Osteoblast (primary cell): ENCODE measurements around the gene KRTDAP. TPM values are rescaled to one million over a fixed set of nuclear protein-coding genes. Genes with fewer than 3 reads are reported as not detected.
"Not testable (repeated sequence)": the region's sequence is repeated elsewhere in the genome, so short reads cannot be mapped to it uniquely, and the experiment has no call there.

Experiments used
- DNase-seq: peaks from one replicate; pipeline ENCODE4 v3.0.0; 2011; ENCODE audit warnings: low spot score, mixed read lengths; ENCODE audit not compliant: insufficient read length; ENCODE audit errors: missing footprints
- H2AFZ ChIP-seq: 2 replicates; pipeline ENCODE4 v1.6.0; 2011; ENCODE audit warnings: mild to moderate bottlenecking, low read length
- H3K27ac ChIP-seq: 2 replicates; pipeline ENCODE4 v1.5.1; 2011; ENCODE audit warnings: mild to moderate bottlenecking, low read depth, low read length, moderate library complexity
- H3K27me3 ChIP-seq: 2 replicates; pipeline ENCODE4 v1.6.0; 2012; ENCODE audit warnings: mild to moderate bottlenecking, control low read depth, inconsistent platforms, low read length, moderate library complexity; ENCODE audit not compliant: insufficient read depth
- H3K36me3 ChIP-seq: 2 replicates; pipeline ENCODE4 v1.5.1; 2011; ENCODE audit warnings: mild to moderate bottlenecking, low read length, control low read depth, moderate library complexity; ENCODE audit not compliant: insufficient read depth
- H3K4me1 ChIP-seq: 2 replicates; pipeline ENCODE4 v1.5.1; 2011; ENCODE audit warnings: mild to moderate bottlenecking, low read length, control low read depth, moderate library complexity; ENCODE audit not compliant: insufficient read depth
- H3K4me2 ChIP-seq: 2 replicates; pipeline ENCODE4 v1.6.0; 2011; ENCODE audit warnings: mild to moderate bottlenecking, low read length; ENCODE audit not compliant: insufficient read depth
- H3K4me3 ChIP-seq: fragments of 200-600 bp; sonication (generic); 3 replicates; pipeline ENCODE4 v1.5.1; 2012; ENCODE audit warnings: mild to moderate bottlenecking, low read length, inconsistent platforms; ENCODE audit not compliant: insufficient read depth
- H3K79me2 ChIP-seq: 2 replicates; pipeline ENCODE4 v1.6.0; 2012; ENCODE audit warnings: mild to moderate bottlenecking, low read length, control low read depth, inconsistent platforms; ENCODE audit not compliant: insufficient read depth
- H3K9me3 ChIP-seq: 2 replicates; pipeline ENCODE4 v1.5.1; 2011; ENCODE audit warnings: low read depth, low read length, control low read depth
- H4K20me1 ChIP-seq: 2 replicates; pipeline ENCODE4 v1.6.0; 2012; ENCODE audit warnings: mild to moderate bottlenecking, low read length, control low read depth; ENCODE audit not compliant: insufficient read depth
- total RNA-seq: library from RNA; depleted of rRNA; stranded (reverse); fragments of >200 nt; gene quantifications from 2 replicates; pipeline ENCODE4 v1.2.3, GENCODE V29; 2012
- TF ChIP-seq, protein P1 (sequence below): IDR thresholded peaks from 2 replicates; pipeline ENCODE4 v1.5.1; 2011; ENCODE audit warnings: mild to moderate bottlenecking, low read depth, low read length, moderate library complexity; ENCODE audit errors: extremely low read depth

KRTDAP gene
- total RNA-seq, 1 donor: not detected

DNA sequence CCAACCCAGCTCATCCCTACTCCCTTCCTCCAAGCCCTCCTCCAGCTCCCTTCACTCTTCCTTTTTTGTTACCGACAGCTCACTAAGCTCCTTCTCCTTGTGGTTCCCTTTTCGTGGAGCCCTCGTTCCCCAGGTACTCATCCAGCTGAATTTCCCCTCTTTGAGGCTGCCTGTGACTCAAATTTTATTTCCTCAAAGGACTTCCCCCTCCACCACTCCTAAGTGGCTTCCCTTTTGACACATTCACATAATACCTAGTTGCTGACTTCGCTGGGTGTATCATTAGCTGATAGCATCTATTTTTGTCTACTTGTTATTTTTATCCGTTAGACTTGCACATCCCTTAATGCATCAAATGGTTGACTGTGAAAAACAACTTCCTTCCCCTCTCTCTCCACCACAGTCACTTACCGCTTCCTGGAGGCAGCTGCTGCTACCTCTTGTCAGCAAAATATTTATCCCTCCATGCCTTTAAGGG is 27.7 kb downstream of the KRTDAP start:
- no peaks in the 10 kb centered on the region for H4K20me1 ChIP-seq
- TF ChIP-seq, protein P1, sequence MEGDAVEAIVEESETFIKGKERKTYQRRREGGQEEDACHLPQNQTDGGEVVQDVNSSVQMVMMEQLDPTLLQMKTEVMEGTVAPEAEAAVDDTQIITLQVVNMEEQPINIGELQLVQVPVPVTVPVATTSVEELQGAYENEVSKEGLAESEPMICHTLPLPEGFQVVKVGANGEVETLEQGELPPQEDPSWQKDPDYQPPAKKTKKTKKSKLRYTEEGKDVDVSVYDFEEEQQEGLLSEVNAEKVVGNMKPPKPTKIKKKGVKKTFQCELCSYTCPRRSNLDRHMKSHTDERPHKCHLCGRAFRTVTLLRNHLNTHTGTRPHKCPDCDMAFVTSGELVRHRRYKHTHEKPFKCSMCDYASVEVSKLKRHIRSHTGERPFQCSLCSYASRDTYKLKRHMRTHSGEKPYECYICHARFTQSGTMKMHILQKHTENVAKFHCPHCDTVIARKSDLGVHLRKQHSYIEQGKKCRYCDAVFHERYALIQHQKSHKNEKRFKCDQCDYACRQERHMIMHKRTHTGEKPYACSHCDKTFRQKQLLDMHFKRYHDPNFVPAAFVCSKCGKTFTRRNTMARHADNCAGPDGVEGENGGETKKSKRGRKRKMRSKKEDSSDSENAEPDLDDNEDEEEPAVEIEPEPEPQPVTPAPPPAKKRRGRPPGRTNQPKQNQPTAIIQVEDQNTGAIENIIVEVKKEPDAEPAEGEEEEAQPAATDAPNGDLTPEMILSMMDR: no peak
- H3K4me1 ChIP-seq: no peaks in the 10 kb centered on the region
- H3K27me3 ChIP-seq: no peaks in the 10 kb centered on the region
- H3K9me3 ChIP-seq: no peaks in the 10 kb centered on the region
- H3K36me3 ChIP-seq: no peaks in the 10 kb centered on the region
- no peak overlapping the region for H3K4me3 ChIP-seq
- no peaks in the 10 kb centered on the region for H3K79me2 ChIP-seq
- no peak overlapping the region for H3K27ac ChIP-seq
- H2AFZ ChIP-seq: no peak overlapping the region
- DNase-seq: no peak
- H3K4me2 ChIP-seq: no peak overlapping the region

DNA sequence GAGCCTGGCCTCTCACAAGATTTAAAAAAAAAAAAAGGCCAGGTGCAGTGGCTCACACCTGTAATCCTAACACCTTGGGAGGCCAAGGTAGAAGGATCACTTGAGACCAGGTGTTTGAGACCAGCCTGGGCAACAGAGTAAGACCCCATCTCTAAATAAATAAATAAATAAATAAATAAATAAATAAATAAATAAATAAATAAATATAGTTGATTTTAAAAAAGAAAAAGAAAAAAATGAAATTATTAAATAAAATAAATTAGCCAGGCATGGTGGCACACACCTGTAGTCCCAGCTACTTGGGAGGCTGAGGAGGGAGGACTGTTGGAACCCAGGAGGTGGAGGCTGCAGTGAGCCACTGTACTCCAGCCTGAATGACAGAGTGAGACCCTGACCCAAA is 28.5 kb downstream of the KRTDAP start:
- H3K9me3 ChIP-seq, H4K20me1 ChIP-seq, H3K4me1 ChIP-seq, H3K27me3 ChIP-seq, H3K27ac ChIP-seq, H3K36me3 ChIP-seq, H3K79me2 ChIP-seq, DNase-seq, H3K4me3 ChIP-seq, H3K4me2 ChIP-seq, H2AFZ ChIP-seq: not testable (repeated sequence)

DNA sequence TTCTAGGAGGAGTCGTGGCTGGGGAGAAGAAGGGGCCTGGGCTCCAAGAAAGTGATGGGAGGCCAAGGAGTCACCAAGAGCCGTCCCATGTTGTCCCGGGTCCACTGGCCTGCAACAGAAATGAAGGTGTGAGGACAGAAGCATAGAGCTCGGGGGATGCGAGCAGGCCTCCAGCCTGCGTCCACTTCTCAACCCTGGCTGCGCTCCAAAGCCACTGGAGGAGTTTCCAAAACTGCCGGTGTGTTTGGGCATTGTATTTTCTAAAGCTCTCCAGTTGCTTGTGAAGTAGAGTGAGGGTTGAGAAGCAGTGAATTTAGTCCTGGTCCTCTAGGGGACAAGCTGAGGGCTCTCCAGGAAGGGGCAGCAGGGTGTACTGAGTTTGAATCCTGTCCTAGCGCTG is 29.2 kb downstream of the KRTDAP start:
- Histone ChIP-seq H3K4me3 (no peak overlapping the region), H3K9me3 (no peaks in the 10 kb centered on the region), H3K79me2 (no peaks in the 10 kb centered on the region), H2AFZ (no peak overlapping the region), H3K4me1 (no peaks in the 10 kb centered on the region), H3K27me3 (no peaks in the 10 kb centered on the region), H3K4me2 (no peak overlapping the region), H4K20me1 (no peaks in the 10 kb centered on the region), H3K36me3 (no peaks in the 10 kb centered on the region), H3K27ac (no peak overlapping the region)
- TF ChIP-seq, protein P1: no peak
- DNase-seq: no peak

DNA sequence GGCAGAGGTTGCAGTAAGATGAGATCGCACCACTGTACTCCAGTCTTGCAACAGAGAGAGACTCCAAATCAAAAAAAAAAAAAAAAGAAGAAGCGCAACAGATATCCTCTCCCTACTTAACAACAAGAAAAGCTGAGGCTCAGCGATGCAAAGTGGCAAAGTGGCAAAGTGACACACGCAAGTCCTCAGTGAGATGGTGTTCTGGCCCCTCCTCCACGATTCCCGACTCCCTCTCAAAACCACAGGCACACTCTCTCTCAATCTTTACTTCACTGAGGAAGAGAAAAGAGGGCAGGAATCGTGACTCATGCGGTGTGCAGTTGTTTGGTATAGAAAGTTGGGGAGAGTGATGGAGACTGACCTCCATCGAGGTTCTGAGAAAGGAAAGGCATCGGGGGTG is 29.7 kb downstream of the KRTDAP start:
- Histone ChIP-seq H3K79me2 (no peaks in the 10 kb centered on the region), H3K36me3 (no peaks in the 10 kb centered on the region), H3K4me3 (no peak overlapping the region), H3K27ac (no peak overlapping the region), H4K20me1 (no peaks in the 10 kb centered on the region), H3K9me3 (no peaks in the 10 kb centered on the region), H3K27me3 (no peaks in the 10 kb centered on the region), H2AFZ (no peak overlapping the region), H3K4me2 (no peak overlapping the region), H3K4me1 (no peaks in the 10 kb centered on the region)
- DNase-seq: no peak
- TF ChIP-seq, protein P1: no peak
